Osteocyte (in vitro differentiated cells): ENCODE results near the gene VWA3B. TPM values are rescaled to one million over a fixed set of nuclear protein-coding genes. Genes with fewer than 3 reads are reported as not detected.

Experiments
- DNase-seq: peaks from one replicate; pipeline ENCODE4 v3.0.0; 2021; ENCODE audit warnings: mixed read lengths; ENCODE audit not compliant: unreplicated experiment; ENCODE audit errors: extremely low spot score
- H3K27ac Mint-ChIP-seq: one replicate; pipeline ENCODE4 v1.8.0; 2021; ENCODE audit warnings: mild to moderate bottlenecking, mixed read lengths; ENCODE audit not compliant: unreplicated experiment
- H3K27me3 Mint-ChIP-seq: one replicate; pipeline ENCODE4 v1.8.0; 2021; ENCODE audit warnings: mixed read lengths; ENCODE audit not compliant: unreplicated experiment
- H3K36me3 Mint-ChIP-seq: one replicate; pipeline ENCODE4 v1.8.0; 2021; ENCODE audit warnings: mixed read lengths; ENCODE audit not compliant: unreplicated experiment
- H3K4me1 Mint-ChIP-seq: one replicate; pipeline ENCODE4 v1.8.0; 2021; ENCODE audit warnings: mixed read lengths; ENCODE audit not compliant: unreplicated experiment
- H3K4me3 Mint-ChIP-seq: one replicate; pipeline ENCODE4 v1.8.0; 2021; ENCODE audit warnings: mild to moderate bottlenecking, moderate library complexity, mixed read lengths; ENCODE audit not compliant: unreplicated experiment
- H3K9me3 Mint-ChIP-seq: one replicate; pipeline ENCODE4 v1.8.0; 2021; ENCODE audit warnings: mixed read lengths; ENCODE audit not compliant: unreplicated experiment
- total RNA-seq: library from RNA; stranded (reverse); gene quantifications from 2 replicates; pipeline ENCODE4 v1.2.1, GENCODE V29; 2021
- TF ChIP-seq, protein P1 (sequence below): fragments of 200-600 bp; sonication (generic); IDR thresholded peaks from 2 replicates; pipeline ENCODE4 v1.5.0; 2021; ENCODE audit warnings: antibody characterized with exemption, mild to moderate bottlenecking, moderate library complexity

The VWA3B gene
- total RNA-seq, 1 donor from 2014 or later: not detected

DNA sequence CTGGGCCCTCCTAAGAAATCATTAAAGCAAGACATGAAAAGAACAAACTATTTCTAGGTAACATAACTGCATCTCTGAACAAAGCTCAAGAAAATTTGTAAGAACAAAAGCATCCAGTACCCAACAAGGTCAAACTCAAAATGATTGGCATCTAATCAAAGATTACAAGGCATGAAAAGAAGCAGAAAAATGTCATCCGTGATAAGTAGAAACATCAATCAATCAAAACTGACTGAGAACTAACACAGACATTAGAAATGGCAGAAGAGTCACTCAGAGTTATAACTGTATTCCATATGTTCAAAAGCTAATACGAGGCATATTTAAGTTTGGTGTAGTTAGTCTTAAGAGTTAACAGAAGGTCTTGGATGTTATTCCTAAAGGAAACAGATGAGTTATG, 80.9 kb downstream of the VWA3B start:
- no peak for DNase-seq
- H3K4me3 Mint-ChIP-seq: no peak overlapping the region
- no peak overlapping the region for H3K27ac Mint-ChIP-seq
- TF ChIP-seq, protein P1, sequence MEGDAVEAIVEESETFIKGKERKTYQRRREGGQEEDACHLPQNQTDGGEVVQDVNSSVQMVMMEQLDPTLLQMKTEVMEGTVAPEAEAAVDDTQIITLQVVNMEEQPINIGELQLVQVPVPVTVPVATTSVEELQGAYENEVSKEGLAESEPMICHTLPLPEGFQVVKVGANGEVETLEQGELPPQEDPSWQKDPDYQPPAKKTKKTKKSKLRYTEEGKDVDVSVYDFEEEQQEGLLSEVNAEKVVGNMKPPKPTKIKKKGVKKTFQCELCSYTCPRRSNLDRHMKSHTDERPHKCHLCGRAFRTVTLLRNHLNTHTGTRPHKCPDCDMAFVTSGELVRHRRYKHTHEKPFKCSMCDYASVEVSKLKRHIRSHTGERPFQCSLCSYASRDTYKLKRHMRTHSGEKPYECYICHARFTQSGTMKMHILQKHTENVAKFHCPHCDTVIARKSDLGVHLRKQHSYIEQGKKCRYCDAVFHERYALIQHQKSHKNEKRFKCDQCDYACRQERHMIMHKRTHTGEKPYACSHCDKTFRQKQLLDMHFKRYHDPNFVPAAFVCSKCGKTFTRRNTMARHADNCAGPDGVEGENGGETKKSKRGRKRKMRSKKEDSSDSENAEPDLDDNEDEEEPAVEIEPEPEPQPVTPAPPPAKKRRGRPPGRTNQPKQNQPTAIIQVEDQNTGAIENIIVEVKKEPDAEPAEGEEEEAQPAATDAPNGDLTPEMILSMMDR: no peak
- H3K4me1 Mint-ChIP-seq: no peaks in the 10 kb centered on the region
- H3K36me3 Mint-ChIP-seq: no peaks in the 10 kb centered on the region
- H3K9me3 Mint-ChIP-seq: no peaks in the 10 kb centered on the region
- H3K27me3 Mint-ChIP-seq: peaks cover 26% of the 10 kb centered on the region

GRCh38 chr2:98170076-98170475, 83.1 kb downstream of the VWA3B start:
- TF ChIP-seq, protein P1: no peak
- Mint-ChIP-seq H3K36me3 (no peaks in the 10 kb centered on the region), H3K4me3 (no peak overlapping the region), H3K9me3 (no peaks in the 10 kb centered on the region), H3K4me1 (no peaks in the 10 kb centered on the region), H3K27ac (no peak overlapping the region), H3K27me3 (peaks cover 42% of the 10 kb centered on the region)
- no peak for DNase-seq

DNA sequence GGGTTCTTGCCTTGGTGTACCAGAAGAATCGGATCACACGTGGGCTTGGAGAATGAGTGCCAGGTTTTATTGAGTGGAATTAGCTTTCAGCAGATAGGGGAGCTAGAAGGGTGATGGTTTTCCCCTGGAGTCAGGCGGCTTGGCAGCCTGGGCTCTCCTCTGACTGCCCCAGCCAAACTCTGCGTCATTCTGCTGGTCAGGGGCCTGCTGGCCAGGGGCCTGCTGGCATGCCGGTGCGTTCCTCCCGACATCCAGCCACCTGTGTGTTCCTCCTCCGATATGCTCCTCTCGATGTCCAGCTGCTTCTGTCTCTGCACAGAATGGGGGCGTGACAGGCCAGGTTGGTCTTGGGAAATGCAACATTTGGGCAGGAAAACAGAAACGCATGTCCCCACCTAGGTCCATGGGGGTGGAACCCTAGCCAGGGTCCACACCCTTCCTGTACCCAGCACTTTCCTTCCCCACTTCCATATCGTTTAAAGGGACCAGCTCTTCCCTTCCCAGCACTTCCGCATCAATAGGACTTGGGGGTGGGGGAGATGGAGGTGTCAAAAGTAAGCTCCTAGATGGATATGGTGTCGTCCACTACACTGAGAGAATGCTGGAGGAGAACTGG, 85.3 kb downstream of the VWA3B start:
- no peaks in the 10 kb centered on the region for H3K36me3 Mint-ChIP-seq
- peaks cover 57% of the 10 kb centered on the region for H3K27me3 Mint-ChIP-seq
- no peak overlapping the region for H3K4me3 Mint-ChIP-seq
- peak; percentile 54 for DNase-seq
- TF ChIP-seq, protein P1: no peak
- H3K4me1 Mint-ChIP-seq: no peaks in the 10 kb centered on the region
- H3K27ac Mint-ChIP-seq: no peak overlapping the region
- H3K9me3 Mint-ChIP-seq: no peaks in the 10 kb centered on the region

DNA sequence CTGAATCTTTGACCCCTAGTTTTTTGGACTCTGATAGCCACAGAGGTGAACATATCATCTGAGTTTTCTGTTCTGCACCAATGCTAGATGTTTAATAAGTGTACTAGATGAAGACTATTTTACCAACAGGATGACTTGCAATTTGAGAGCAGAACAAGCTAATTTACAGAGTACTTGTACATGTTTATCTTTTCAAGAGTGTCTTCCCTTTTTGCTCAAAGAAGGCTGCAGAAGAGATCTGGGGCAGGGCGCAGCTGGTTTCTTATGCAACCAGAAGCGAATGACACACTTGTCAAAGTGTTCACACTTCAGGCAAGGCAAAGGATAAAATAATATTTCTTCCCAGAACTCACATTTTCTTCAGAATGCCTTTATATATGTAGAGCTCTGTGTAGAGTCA, 86.0 kb downstream of the VWA3B start:
- TF ChIP-seq, protein P1: no peak
- Mint-ChIP-seq H3K4me1 (no peaks in the 10 kb centered on the region), H3K9me3 (no peaks in the 10 kb centered on the region)

DNA sequence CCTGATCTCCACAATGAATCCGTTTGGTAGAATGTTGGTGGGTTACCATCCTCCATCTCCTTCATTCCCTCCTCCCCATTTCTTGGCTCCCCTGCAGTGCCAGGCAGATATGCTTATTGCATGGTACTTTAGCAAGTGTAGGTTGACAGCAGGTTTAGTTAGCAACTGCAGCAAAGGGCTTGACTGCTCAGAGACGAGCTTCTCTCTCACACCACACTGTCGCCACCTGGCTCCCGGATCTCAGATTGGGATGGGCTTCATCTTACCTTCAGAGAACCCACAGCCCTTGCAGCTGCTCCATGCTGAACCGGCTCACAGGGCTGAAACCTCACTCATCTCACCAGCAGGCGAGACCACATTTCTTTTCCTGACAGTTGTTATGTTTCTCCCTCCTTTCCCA, 88.8 kb downstream of the VWA3B start:
- peaks cover 54% of the 10 kb centered on the region for H3K27me3 Mint-ChIP-seq
- TF ChIP-seq, protein P1: no peak
- DNase-seq: peak; percentile 73

More for the DNA sequence above, 86.0 kb downstream of the VWA3B start:
- H3K36me3 Mint-ChIP-seq: no peaks in the 10 kb centered on the region
- H3K27me3 Mint-ChIP-seq: peaks cover 55% of the 10 kb centered on the region
- no peak overlapping the region for H3K27ac Mint-ChIP-seq
- no peak for DNase-seq
- H3K4me3 Mint-ChIP-seq: no peak overlapping the region

More for the DNA sequence above, 88.8 kb downstream of the VWA3B start:
- Mint-ChIP-seq H3K4me3 (no peak overlapping the region), H3K27ac (no peak overlapping the region), H3K36me3 (no peaks in the 10 kb centered on the region), H3K9me3 (no peaks in the 10 kb centered on the region), H3K4me1 (no peaks in the 10 kb centered on the region)
